ENCODE data around the gene SLC4A9. TPM values are rescaled to one million over a fixed set of nuclear protein-coding genes. Genes with fewer than 3 reads are reported as not detected.
"Not testable (repeated sequence)": the region's sequence is repeated elsewhere in the genome, so short reads cannot be mapped to it uniquely, and the experiment has no call there.

Gene SLC4A9
- total RNA-seq, 8 experiments from 2014 or later = 0.05 to 0.52 TPM; not detected in 6

DNA sequence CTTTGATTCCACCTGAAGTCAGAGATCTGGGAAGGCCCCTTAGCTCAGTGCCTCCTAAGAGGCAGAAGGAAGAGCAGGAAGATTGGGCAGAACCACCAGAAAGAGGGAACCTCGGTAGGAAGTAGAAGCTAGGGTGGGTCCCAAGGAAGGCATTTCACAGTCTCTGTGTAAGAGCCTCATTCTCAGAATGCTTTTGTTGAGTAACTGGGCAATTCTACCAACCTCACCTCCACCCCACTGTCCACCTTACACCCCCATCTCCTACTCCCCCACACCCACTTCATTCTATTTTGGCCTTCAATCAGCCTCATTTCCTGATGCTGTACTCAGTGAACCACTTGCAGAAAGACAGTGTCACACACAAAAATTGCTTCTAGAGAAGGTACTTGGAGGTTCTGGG lies 17.1 kb upstream of the SLC4A9 start:
- peaks cover 0 to 6% of the 10 kb centered on the region in 2 donors for H3K4me1 ChIP-seq (replicated peaks in 1 of 2)
- in situ Hi-C loops (cut with MboI; ENCODE audit: low pct_unique_long_range_greater_than_20kb in 2 of 9, low sequenced_read_pairs in 9 of 9, unreplicated experiment in 9 of 9) = no loop called here
- WGBS, 10 experiments = 0 to 57% methylated on average over 1 of the region's 1 CpG; no CpG with 5 or more reads in 8 of the 10 experiments

DNA sequence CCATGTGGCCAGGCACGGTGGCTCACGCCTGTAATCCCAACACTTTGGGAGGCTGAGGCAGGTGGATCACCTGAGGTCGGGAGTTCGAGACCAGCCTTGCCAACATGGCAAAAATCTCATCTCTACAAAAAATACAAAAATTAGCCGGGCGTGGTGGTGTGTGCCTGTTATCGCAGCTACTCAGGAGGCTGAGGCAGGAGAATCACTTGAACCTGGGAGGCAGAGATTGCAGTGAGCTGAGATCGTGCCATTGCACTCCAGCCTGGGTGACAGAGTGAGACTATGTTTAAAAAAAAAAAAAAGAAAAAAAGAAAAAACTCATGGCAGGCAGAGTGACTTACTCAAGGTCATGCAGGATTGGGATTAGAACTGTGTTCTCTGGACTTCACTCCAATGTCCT lies 16.1 kb upstream of the SLC4A9 start:
- H3K27ac ChIP-seq; in situ Hi-C loops (cut with MboI; ENCODE audit: low pct_unique_long_range_greater_than_20kb in 2 of 9, low sequenced_read_pairs in 9 of 9, unreplicated experiment in 9 of 9); H3K4me1 ChIP-seq (replicated peaks in 1 of 2); ATAC-seq (replicated peaks in 6 of 8); H3K4me3 ChIP-seq: not testable (repeated sequence)
- WGBS, 10 experiments = 80 to 100% (median 94%) methylated on average over 2 to 5 of the region's 8 CpGs; no CpG with 5 or more reads in 3 of the 10 experiments

More for the DNA sequence above, 17.1 kb upstream of the SLC4A9 start:
- H3K27ac ChIP-seq = no peak overlapping the region
- no peak for ATAC-seq (replicated peaks in 6 of 8)
- no peak overlapping the region for H3K4me3 ChIP-seq

DNA sequence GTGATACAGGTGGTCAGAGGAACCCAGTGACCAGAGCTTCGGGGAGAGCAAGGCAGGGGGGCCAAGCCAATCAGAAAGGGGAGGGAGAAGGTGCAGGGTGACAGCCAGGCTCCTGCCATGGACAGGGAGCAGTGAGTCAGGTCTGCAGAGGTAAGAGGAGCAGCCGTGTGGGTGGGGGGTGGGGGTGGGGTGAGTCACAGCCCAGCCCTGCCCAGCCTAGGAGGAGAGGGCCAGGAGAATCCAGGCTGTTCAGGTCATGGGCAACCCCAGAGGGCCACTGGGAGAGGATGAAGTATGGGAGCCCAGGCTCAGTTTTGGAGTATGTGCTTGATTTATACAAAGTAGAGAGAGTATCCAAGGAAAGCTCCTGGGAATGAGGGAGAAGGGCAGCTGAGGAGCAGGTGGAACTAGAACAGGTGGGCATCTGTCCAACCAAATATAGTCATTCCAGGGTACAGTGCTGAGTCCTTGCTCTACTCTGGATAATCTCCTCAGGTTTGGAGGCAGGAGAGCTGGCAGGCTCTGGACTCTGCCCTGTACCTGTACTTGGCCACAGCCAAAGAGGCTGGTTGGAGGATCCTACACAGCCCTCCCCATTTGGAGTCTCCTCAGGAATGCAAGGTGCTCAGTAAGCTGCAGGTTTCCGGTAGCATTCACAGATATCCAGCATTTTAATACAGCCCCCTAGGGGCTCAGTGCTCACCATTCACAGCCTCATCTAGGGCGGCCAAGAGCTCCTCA lies 15.1 kb upstream of the SLC4A9 start:
- Histone ChIP-seq H3K27ac (no peak overlapping the region), H3K4me1 (replicated peaks in 1 of 2) (peaks cover 0 to 6% of the 10 kb centered on the region in 2 donors), H3K4me3 (peak overlapping the region in 2 of 5 donors; percentile 51 to 54)
- in situ Hi-C loops (cut with MboI; ENCODE audit: low pct_unique_long_range_greater_than_20kb in 2 of 9, low sequenced_read_pairs in 9 of 9, unreplicated experiment in 9 of 9) = no loop called here
- 20 to 90% (median 58%) methylated on average over 1 to 2 of the region's 4 CpGs; no CpG with 5 or more reads in 5 of the 10 experiments for WGBS, 10 experiments
- ATAC-seq (replicated peaks in 6 of 8) = no peak

GRCh38 chr5:140345919-140346347 lies 14.1 kb upstream of the SLC4A9 start:
- in situ Hi-C loops (cut with MboI; ENCODE audit: low pct_unique_long_range_greater_than_20kb in 2 of 9, low sequenced_read_pairs in 9 of 9, unreplicated experiment in 9 of 9) = no loop called here
- Histone ChIP-seq H3K4me1 (replicated peaks in 1 of 2) (peaks cover 0 to 6% of the 10 kb centered on the region in 2 donors), H3K4me3 (peak overlapping the region; percentile 37 to 54 (median 44)), H3K27ac (no peak overlapping the region)
- WGBS, 10 experiments = 0 to 20% (median 13%) methylated on average over 1 to 3 of the region's 35 CpGs; no CpG with 5 or more reads in 7 of the 10 experiments
- peak; percentile 51 to 66 (median 58) for ATAC-seq (replicated peaks in 6 of 8)

DNA sequence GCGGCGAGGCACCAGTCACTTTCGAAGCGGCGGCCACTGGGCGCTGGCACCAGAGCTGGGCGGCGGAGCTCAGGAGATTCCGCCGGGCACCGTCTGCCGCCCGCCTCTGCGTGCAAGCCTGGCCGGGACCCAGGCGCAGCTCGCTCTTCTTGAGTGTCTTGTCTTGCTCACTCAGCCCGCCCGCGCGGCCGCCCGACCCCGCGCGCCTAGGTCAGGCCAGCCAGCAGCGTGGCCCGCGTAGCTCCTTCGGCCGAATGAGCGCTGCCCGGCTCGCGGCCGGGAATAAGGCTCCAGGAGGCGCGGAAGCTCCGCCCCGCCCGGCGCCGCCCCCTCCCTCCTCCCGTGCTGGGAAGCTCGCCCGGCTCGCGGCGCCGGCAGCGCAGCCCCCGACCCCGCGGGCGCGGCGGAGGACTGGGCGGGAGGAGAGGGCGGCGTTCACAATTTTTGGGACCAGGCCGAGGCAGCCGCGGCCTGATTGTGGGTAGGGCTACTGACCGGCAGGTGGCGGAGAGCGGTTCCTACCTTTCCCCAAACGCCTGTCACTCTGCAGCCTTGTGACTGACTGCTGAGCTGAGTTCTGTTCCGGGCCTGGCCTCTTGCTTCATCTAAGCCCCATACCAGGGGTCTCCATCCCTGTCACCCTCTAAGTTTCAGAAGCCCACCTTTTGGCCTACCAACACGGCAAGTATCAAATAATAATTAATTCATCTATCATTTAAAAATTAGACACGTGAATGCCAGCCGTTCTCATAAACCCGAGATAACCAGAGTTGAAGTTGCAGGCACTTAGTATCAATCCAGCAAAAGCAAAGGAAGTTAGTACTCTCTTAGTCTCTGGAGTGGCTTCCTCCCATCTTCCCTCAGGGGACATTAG lies 13.4 kb upstream of the SLC4A9 start, which contains the start of gene HBEGF:
Gene HBEGF, minus strand, starts transcription at position 256 of the 874 bp plus-strand sequence. CDS start 275 bp downstream, outside the sequence.
- H3K27ac ChIP-seq = no peak within 1 kb of the TSS
- peaks cover 0 to 6% of the 10 kb centered on the region in 2 donors for H3K4me1 ChIP-seq (replicated peaks in 1 of 2)
- peak within 1 kb of the TSS; percentile 37 to 54 (median 44) for H3K4me3 ChIP-seq
- in situ Hi-C loops (cut with MboI; ENCODE audit: low pct_unique_long_range_greater_than_20kb in 2 of 9, low sequenced_read_pairs in 9 of 9, unreplicated experiment in 9 of 9) = no loop called here
- ATAC-seq (replicated peaks in 6 of 8) = peak; percentile 81 to 91 (median 86)
- 17 to 49% (median 31%) methylated on average over 3 to 5 of the region's 72 CpGs; no CpG with 5 or more reads in 6 of the 10 experiments for WGBS, 10 experiments

GRCh38 chr5:140347360-140347759 lies 12.6 kb upstream of the SLC4A9 start:
- in situ Hi-C loops (cut with MboI; ENCODE audit: low pct_unique_long_range_greater_than_20kb in 2 of 9, low sequenced_read_pairs in 9 of 9, unreplicated experiment in 9 of 9) = no loop called here
- H3K27ac ChIP-seq = no peak overlapping the region

GRCh38 chr5:140348104-140348503 lies 11.9 kb upstream of the SLC4A9 start:
- Histone ChIP-seq H3K4me1 (replicated peaks in 1 of 2) (peaks cover 0 to 6% of the 10 kb centered on the region in 2 donors), H3K27ac (no peak overlapping the region), H3K4me3 (no peak overlapping the region)
- 68 to 100% (median 80%) methylated on average over 1 to 3 of the region's 4 CpGs; no CpG with 5 or more reads in 7 of the 10 experiments for WGBS, 10 experiments
- ATAC-seq (replicated peaks in 6 of 8) = no peak
- in situ Hi-C loops (cut with MboI; ENCODE audit: low pct_unique_long_range_greater_than_20kb in 2 of 9, low sequenced_read_pairs in 9 of 9, unreplicated experiment in 9 of 9) = no loop called here

More at GRCh38 chr5:140347360-140347759, 12.6 kb upstream of the SLC4A9 start:
- no peak overlapping the region for H3K4me3 ChIP-seq
- 60 to 100% (median 75%) methylated on average over 1 to 2 of the region's 2 CpGs; no CpG with 5 or more reads in 6 of the 10 experiments for WGBS, 10 experiments
- ATAC-seq (replicated peaks in 6 of 8) = no peak
- peaks cover 0 to 6% of the 10 kb centered on the region in 2 donors for H3K4me1 ChIP-seq (replicated peaks in 1 of 2)

GRCh38 chr5:140349244-140349643 lies 10.8 kb upstream of the SLC4A9 start:
- ATAC-seq (replicated peaks in 6 of 8) = no peak
- 0 to 100% (median 81%) methylated on average over 1 to 2 of the region's 2 CpGs; no CpG with 5 or more reads in 5 of the 10 experiments for WGBS, 10 experiments

GRCh38 chr5:140351609-140352334 lies 8.2 kb upstream of the SLC4A9 start:
- in situ Hi-C loops (cut with MboI; ENCODE audit: low pct_unique_long_range_greater_than_20kb in 2 of 9, low sequenced_read_pairs in 9 of 9, unreplicated experiment in 9 of 9) = loop anchor here in 6 of 9 experiments (5.0 to 25.0 kb wide), 3 partner anchors 107 to 114 kb away; no protein-coding TSS in a partner anchor
- H3K27ac ChIP-seq = no peak overlapping the region
- H3K4me3 ChIP-seq = no peak overlapping the region
- H3K4me1 ChIP-seq (replicated peaks in 1 of 2) = peaks cover 0 to 2% of the 10 kb centered on the region in 2 donors
- ATAC-seq (replicated peaks in 6 of 8) = peak; percentile 56 to 92 (median 68)
- WGBS, 10 experiments = 0 to 24% (median 3%) methylated on average over 1 to 5 of the region's 5 CpGs

More at GRCh38 chr5:140349244-140349643, 10.8 kb upstream of the SLC4A9 start:
- in situ Hi-C loops (cut with MboI; ENCODE audit: low pct_unique_long_range_greater_than_20kb in 2 of 9, low sequenced_read_pairs in 9 of 9, unreplicated experiment in 9 of 9) = no loop called here
- Histone ChIP-seq H3K27ac (no peak overlapping the region), H3K4me1 (replicated peaks in 1 of 2) (peaks cover 0 to 6% of the 10 kb centered on the region in 2 donors), H3K4me3 (no peak overlapping the region)

DNA sequence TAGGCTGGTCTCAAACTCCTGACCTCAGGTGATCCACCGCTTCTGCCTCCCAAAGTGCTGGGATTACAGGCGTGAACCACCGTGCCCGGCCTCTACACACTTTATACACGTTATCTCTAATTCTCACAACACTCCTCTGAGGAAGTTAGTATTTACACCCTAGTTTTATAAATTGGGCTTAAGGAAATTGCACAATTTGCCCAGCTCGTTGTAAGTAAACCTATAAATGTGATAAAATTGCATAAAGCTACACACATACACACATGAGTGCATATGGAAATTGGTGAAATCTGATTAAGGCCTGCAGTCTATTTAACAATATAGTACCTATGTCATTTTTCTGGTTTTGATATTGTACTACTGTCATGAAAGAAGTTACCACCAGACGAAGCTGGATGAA lies 4.4 kb upstream of the SLC4A9 start:
- no peak overlapping the region for H3K4me3 ChIP-seq
- no peak for ATAC-seq (replicated peaks in 6 of 8)
- H3K4me1 ChIP-seq (replicated peaks in 1 of 2) = peaks cover 0 to 3% of the 10 kb centered on the region in 2 donors
- 33 to 100% (median 83%) methylated on average over 1 to 7 of the region's 7 CpGs; no CpG with 5 or more reads in 2 of the 10 experiments for WGBS, 10 experiments
- in situ Hi-C loops (cut with MboI; ENCODE audit: low pct_unique_long_range_greater_than_20kb in 2 of 9, low sequenced_read_pairs in 9 of 9, unreplicated experiment in 9 of 9) = loop anchor here in 5 of 9 experiments (10.0 to 25.0 kb wide), 2 partner anchors 111 to 118 kb away; no protein-coding TSS in a partner anchor
- H3K27ac ChIP-seq = no peak overlapping the region

DNA sequence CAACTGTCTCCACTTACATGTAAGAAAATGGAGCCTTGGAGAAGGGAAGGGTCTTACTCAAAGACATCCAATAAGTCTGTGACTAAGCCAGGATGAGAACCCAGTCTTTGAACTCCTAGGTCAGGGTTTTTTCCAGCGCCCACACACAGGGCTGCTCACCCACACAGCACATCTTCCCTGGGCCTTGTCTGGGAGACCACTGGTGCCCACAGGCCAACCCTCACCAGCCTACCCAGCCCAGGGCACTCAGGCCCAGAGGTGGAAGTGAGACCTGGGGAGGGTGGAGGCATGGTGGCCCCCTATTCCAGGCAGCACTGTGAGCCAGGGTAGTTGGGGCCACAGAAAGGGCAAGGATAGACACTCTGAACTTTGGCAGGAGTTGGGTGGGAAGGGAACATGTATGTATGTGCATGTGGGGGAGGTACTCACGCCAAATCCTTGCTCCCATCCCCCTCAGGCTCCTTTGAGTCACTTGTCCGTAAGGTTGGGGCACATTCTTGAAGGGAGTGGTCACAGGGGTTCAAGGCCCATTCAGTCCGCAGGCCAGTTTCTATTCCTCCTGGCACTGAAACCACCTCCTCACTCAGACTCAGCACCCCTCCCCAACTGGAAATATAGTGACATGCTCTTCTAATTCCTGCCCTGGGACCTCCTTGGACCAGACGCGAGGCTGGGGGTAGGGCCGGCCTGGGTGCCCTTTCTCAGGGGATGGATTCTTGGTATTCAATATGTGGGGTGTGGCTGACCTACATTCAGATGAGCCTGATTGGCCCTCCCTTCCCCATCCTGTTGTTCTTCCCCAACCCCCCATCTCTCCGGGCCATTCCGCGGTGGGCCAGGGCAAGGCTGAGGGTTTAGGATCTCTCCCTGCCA lies 2.9 kb upstream of the SLC4A9 start:
- WGBS, 10 experiments = 17 to 84% (median 44%) methylated on average over 1 to 4 of the region's 10 CpGs; no CpG with 5 or more reads in 4 of the 10 experiments
- H3K4me3 ChIP-seq = peak overlapping the region in 1 of 5 donors; percentile 7
- no peak overlapping the region for H3K27ac ChIP-seq
- in situ Hi-C loops (cut with MboI; ENCODE audit: low pct_unique_long_range_greater_than_20kb in 2 of 9, low sequenced_read_pairs in 9 of 9, unreplicated experiment in 9 of 9) = loop anchor here in 5 of 9 experiments (10.0 to 25.0 kb wide), 2 partner anchors 112 to 120 kb away; no protein-coding TSS in a partner anchor
- peaks cover 0 to 3% of the 10 kb centered on the region in 2 donors for H3K4me1 ChIP-seq (replicated peaks in 1 of 2)
- ATAC-seq (replicated peaks in 6 of 8) = peak in 6 of 8 experiments; percentile 42 to 67 (median 53)
